ENCODE measurements around the gene NR1I3. TPM values are rescaled to one million over a fixed set of nuclear protein-coding genes. Genes with fewer than 3 reads are reported as not detected.

NR1I3 gene
- total and polyA plus RNA-seq, 2 of the 13 experiments (the other 11 are each of a cell fraction or from before 2014, with no cell fraction given) = 0.62 to 0.95 TPM

- no peaks in the 10 kb centered on the region; a peak in 1 of 5 replicates for H3K36me3 ChIP-seq (replicated peaks in 1 of 2; ENCODE audit: control insufficient read depth in 1 of 2, insufficient read depth in 2 of 2, low read length in 2 of 2)
- no peaks in the 10 kb centered on the region for H3K27me3 ChIP-seq (ENCODE audit: control insufficient read depth in 1 of 2, insufficient read depth in 2 of 2, low read length in 2 of 2)
- no peaks in the 10 kb centered on the region for H3K9me3 ChIP-seq (ENCODE audit: low read length)
- no peak overlapping the region for H3K9ac ChIP-seq (ENCODE audit: insufficient read depth, low read depth, low read length)
- H3K4me3 ChIP-seq (replicated peaks in 1 of 3; ENCODE audit: insufficient read depth in 1 of 3, low read depth in 2 of 3, low read length in 3 of 3) = no peak overlapping the region
- intact Hi-C loops (cut with micrococcal nuclease; ENCODE audit: unreplicated experiment) = loop anchor here (2.0 kb wide), 1 partner anchor 181 kb away; no protein-coding TSS in a partner anchor
- no TSS peak for BruUV-seq (replicated peaks)
- no peaks in the 10 kb centered on the region for H3K79me2 ChIP-seq (ENCODE audit: insufficient read depth, low read length)
- WGBS (ENCODE audit: low lambda C conversion rate) = 77% methylated on average over 11 of the region's 21 CpGs
- in situ Hi-C loops (cut with HindIII; ENCODE audit: extremely low pct_ligation_motif_present, low pct_unique_long_range_greater_than_20kb) = no loop called here
- FAIRE-seq (no peak), ATAC-seq (peak; percentile 32), DNase-seq (ENCODE audit: low spot score) (no peak)
- H4K20me1 ChIP-seq (ENCODE audit: insufficient read depth, low read length) = no peaks in the 10 kb centered on the region
- H3K4me1 ChIP-seq (ENCODE audit: insufficient read depth, low read length) = peaks cover 39% of the 10 kb centered on the region
- H3K4me2 ChIP-seq (ENCODE audit: low read depth, low read length) = no peak overlapping the region; the same call in 1 of the 2 replicates
- H2AFZ ChIP-seq (ENCODE audit: low read length) = no peak overlapping the region
- ChIA-PET POLR2A (interaction anchor here (1.1 kb wide), 1 partner anchor 9 kb away, joined by 5 read pairs; the partner anchor contains the start of gene NDUFS2), CTCF (ENCODE audit: low intra/inter-chr PET ratio, low total read pairs) (interaction anchor here (1.0 to 1.7 kb wide), 3 partner anchors 98 to 189 kb away, joined by 3 to 7 read pairs (median 6); no protein-coding TSS in a partner anchor)
- H3K27ac ChIP-seq (ENCODE audit: extremely low read length, insufficient read depth, low read length) = no peak overlapping the region
- peak; percentile 38 for TF ChIP-seq HNF4A (CRISPR knock-in tag; IDR thresholded peaks at IDR 0.05)
- peak; percentile 50 for TF ChIP-seq STAG1 (CRISPR knock-in tag; IDR thresholded peaks at IDR 0.05)
- TF ChIP-seq MATR3 (CRISPR knock-in tag; IDR thresholded peaks at IDR 0.05) = no peak
- TF ChIP-seq, protein P1, sequence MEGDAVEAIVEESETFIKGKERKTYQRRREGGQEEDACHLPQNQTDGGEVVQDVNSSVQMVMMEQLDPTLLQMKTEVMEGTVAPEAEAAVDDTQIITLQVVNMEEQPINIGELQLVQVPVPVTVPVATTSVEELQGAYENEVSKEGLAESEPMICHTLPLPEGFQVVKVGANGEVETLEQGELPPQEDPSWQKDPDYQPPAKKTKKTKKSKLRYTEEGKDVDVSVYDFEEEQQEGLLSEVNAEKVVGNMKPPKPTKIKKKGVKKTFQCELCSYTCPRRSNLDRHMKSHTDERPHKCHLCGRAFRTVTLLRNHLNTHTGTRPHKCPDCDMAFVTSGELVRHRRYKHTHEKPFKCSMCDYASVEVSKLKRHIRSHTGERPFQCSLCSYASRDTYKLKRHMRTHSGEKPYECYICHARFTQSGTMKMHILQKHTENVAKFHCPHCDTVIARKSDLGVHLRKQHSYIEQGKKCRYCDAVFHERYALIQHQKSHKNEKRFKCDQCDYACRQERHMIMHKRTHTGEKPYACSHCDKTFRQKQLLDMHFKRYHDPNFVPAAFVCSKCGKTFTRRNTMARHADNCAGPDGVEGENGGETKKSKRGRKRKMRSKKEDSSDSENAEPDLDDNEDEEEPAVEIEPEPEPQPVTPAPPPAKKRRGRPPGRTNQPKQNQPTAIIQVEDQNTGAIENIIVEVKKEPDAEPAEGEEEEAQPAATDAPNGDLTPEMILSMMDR (CRISPR knock-in tag; IDR thresholded peaks at IDR 0.05) = peak; percentile 64
- TF ChIP-seq POLR2A (IDR thresholded peaks at IDR 0.05; ENCODE audit: insufficient read depth in 1 of 2, low read depth in 2 of 2, low read length in 2 of 2) = no peak
- TF ChIP-seq HNF4G (IDR thresholded peaks at IDR 0.05; ENCODE audit: borderline replicate concordance, low read depth, low read length) = 0 out of 2 replicates have a peak, but pooled peaks have one; percentile 27
- no peak for TF ChIP-seq HNF4G (CRISPR knock-in tag; IDR thresholded peaks at IDR 0.05; ENCODE audit: borderline replicate concordance, low read depth)
- TF ChIP-seq RAD21 (CRISPR knock-in tag; IDR thresholded peaks at IDR 0.05) = peak; percentile 49; the same call in 1 of the 2 replicates
- TF ChIP-seq HIC2 (CRISPR knock-in tag; IDR thresholded peaks at IDR 0.05; ENCODE audit: low read depth) = peak; percentile 79
- TF ChIP-seq, protein P2, sequence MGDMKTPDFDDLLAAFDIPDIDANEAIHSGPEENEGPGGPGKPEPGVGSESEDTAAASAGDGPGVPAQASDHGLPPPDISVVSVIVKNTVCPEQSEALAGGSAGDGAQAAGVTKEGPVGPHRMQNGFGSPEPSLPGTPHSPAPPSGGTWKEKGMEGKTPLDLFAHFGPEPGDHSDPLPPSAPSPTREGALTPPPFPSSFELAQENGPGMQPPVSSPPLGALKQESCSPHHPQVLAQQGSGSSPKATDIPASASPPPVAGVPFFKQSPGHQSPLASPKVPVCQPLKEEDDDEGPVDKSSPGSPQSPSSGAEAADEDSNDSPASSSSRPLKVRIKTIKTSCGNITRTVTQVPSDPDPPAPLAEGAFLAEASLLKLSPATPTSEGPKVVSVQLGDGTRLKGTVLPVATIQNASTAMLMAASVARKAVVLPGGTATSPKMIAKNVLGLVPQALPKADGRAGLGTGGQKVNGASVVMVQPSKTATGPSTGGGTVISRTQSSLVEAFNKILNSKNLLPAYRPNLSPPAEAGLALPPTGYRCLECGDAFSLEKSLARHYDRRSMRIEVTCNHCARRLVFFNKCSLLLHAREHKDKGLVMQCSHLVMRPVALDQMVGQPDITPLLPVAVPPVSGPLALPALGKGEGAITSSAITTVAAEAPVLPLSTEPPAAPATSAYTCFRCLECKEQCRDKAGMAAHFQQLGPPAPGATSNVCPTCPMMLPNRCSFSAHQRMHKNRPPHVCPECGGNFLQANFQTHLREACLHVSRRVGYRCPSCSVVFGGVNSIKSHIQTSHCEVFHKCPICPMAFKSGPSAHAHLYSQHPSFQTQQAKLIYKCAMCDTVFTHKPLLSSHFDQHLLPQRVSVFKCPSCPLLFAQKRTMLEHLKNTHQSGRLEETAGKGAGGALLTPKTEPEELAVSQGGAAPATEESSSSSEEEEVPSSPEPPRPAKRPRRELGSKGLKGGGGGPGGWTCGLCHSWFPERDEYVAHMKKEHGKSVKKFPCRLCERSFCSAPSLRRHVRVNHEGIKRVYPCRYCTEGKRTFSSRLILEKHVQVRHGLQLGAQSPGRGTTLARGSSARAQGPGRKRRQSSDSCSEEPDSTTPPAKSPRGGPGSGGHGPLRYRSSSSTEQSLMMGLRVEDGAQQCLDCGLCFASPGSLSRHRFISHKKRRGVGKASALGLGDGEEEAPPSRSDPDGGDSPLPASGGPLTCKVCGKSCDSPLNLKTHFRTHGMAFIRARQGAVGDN (CRISPR knock-in tag; IDR thresholded peaks at IDR 0.05) = peak; percentile 74
- peak; percentile 34; the same call in 1 of the 2 replicates for TF ChIP-seq HOXA3 (CRISPR knock-in tag; IDR thresholded peaks at IDR 0.05)
- peak; percentile 98 for TF ChIP-seq ZBTB33 (CRISPR knock-in tag; IDR thresholded peaks at IDR 0.05)
- no peak for TF ChIP-seq ZNF709 (CRISPR knock-in tag; IDR thresholded peaks at IDR 0.05)
These were observed 44.3 kb downstream of the NR1I3 start for GRCh38 chr1:161193561-161194235.
